Transverse colon (tissue), 4 donors: Measurements from ENCODE around the gene TRIM44. TPM values are rescaled to one million over a fixed set of nuclear protein-coding genes. Genes with fewer than 3 reads are reported as not detected.

Experiments
- DNase-seq: peaks from one replicate; pipeline ENCODE4 v3.0.0-alpha.2; 2019
- H3K27ac ChIP-seq, 4 donors: fragments of 200-600 bp; sonication (generic); 2 replicates each; pipeline ENCODE4 v1.5.1; 2016 to 2018; ENCODE audit warnings: inconsistent platforms in 4 of 4
- H3K27me3 ChIP-seq: fragments of 200-600 bp; sonication (generic); 2 replicates; pipeline ENCODE4 v1.5.1; 2017; ENCODE audit warnings: inconsistent platforms
- H3K36me3 ChIP-seq, 4 donors: fragments of 200-600 bp; sonication (generic); 2 replicates each; pipeline ENCODE4 v1.5.1; 2017 to 2019; ENCODE audit warnings: inconsistent platforms in 4 of 4
- H3K4me1 ChIP-seq, 4 donors: fragments of 200-600 bp; sonication (generic); 2 replicates each; pipeline ENCODE4 v1.5.1; 2017 to 2020; ENCODE audit warnings: inconsistent platforms in 4 of 4
- H3K4me3 ChIP-seq, 4 donors: fragments of 200-600 bp; sonication (generic); 1 replicate in 1 of 4; 2 replicates in 3 of 4; pipeline versions ENCODE4 v1.5.1 to v1.6.1; 2017 to 2019; ENCODE audit warnings: inconsistent platforms in 4 of 4
- H3K9me3 ChIP-seq, 2 donors: fragments of 200-600 bp; sonication (generic); 2 replicates each; pipeline ENCODE4 v1.5.1; 2017 to 2019; ENCODE audit warnings: inconsistent platforms in 2 of 2
- CTCF ChIP-seq, 5 experiments: fragments of 200-600 bp in 3 of 5; fragments of 450-650 bp in 2 of 5; sonication (generic) in 3 of 5; IDR thresholded peaks; 1 replicate in 2 of 5; 2 replicates in 3 of 5; pipeline ENCODE4 v1.5.1; 2016 to 2017; ENCODE audit warnings: antibody characterized with exemption in 5 of 5, inconsistent platforms in 3 of 5, mild to moderate bottlenecking in 2 of 5, moderate library complexity in 1 of 5
- EP300 ChIP-seq: sonication (generic); formaldehyde crosslinking; IDR thresholded peaks from one replicate; pipeline ENCODE4 v1.6.1; 2017; ENCODE audit warnings: antibody characterized with exemption, low read depth
- POLR2A ChIP-seq: fragments of 450-650 bp; IDR thresholded peaks from one replicate; pipeline ENCODE4 v1.6.1; 2016; ENCODE audit warnings: antibody characterized with exemption, mild to moderate bottlenecking, moderate library complexity
- POLR2AphosphoS5 ChIP-seq, 3 donors: sonication (generic); formaldehyde crosslinking; IDR thresholded peaks; one replicate each; pipeline ENCODE4 v1.6.1; 2016; ENCODE audit warnings: antibody characterized with exemption in 3 of 3
- WGBS, 2 donors: methylation state at CpG; one replicate each; pipeline ENCODE4 v1.1.5; 2018; ENCODE audit warnings: low coverage in 1 of 2; 5-methylcytosine and 5-hydroxymethylcytosine counted together
- in situ Hi-C, 4 donors: fragments of 200-750 bp; cut with MboI; loops; one replicate each; pipeline versions ENCODE4 v1.15.0 to v1.15.1; 2017; ENCODE audit warnings: low sequenced_read_pairs in 3 of 4, low pct_ligation_motif_present in 1 of 4, low pct_unique_long_range_greater_than_20kb in 1 of 4
- intact Hi-C: fragments of 100-400 bp; cut with DNase I; formaldehyde crosslinking; loops from one replicate; pipeline ENCODE4 v1.15.1; 2023; ENCODE audit warnings: low total_unique reads
- total RNA-seq, 4 donors: library from RNA; depleted of rRNA; stranded (reverse); fragments of >200 nt; gene quantifications; one replicate each; pipeline ENCODE4 v1.1.0, GENCODE V29; 2016

The TRIM44 gene
- total RNA-seq, 4 donors from 2014 or later = 17.9 to 93.9 (median 37.5) TPM

- 86 to 97% methylated on average over 4 of the region's 4 CpGs for WGBS, 2 donors
- in situ Hi-C loops (no loop called here), intact Hi-C loops (no loop called here)
- Histone ChIP-seq H3K27me3 (no peaks in the 10 kb centered on the region), H3K27ac (no peak overlapping the region), H3K4me1 (no peaks in the 10 kb centered on the region), H3K36me3 (peaks cover 0 to 11% (median 5%) of the 10 kb centered on the region in 4 donors), H3K4me3 (no peak overlapping the region), H3K9me3 (no peaks in the 10 kb centered on the region)
- no peak for DNase-seq
- no peak for TF ChIP-seq CTCF (IDR thresholded peaks at IDR 0.05)
- no peak for TF ChIP-seq EP300
- TF ChIP-seq POLR2AphosphoS5 (IDR thresholded peaks at IDR 0.05) = no peak
- no peak for TF ChIP-seq POLR2A
Observed at GRCh38 chr11:35740061-35740799, 77.7 kb downstream of the TRIM44 start.

- in situ Hi-C loops = no loop called here
- DNase-seq = no peak
- no peak for TF ChIP-seq EP300
- no peak for TF ChIP-seq POLR2A
- TF ChIP-seq POLR2AphosphoS5 (IDR thresholded peaks at IDR 0.05) = no peak
- TF ChIP-seq CTCF (IDR thresholded peaks at IDR 0.05) = no peak
- intact Hi-C loops = no loop called here
- Histone ChIP-seq H3K4me1 (peaks cover 0 to 6% (median 0%) of the 10 kb centered on the region in 4 donors), H3K27me3 (no peaks in the 10 kb centered on the region), H3K9me3 (no peaks in the 10 kb centered on the region), H3K4me3 (no peak overlapping the region), H3K36me3 (no peaks in the 10 kb centered on the region), H3K27ac (no peak overlapping the region)
- 97 to 100% methylated on average over 3 to 4 of the region's 4 CpGs for WGBS, 2 donors
Observed at GRCh38 chr11:35742707-35743454, 80.3 kb downstream of the TRIM44 start.

GRCh38 chr11:35746356-35747153 is 84.0 kb downstream of the TRIM44 start:
- H3K4me3 ChIP-seq = no peak overlapping the region
- peaks cover 3 to 7% (median 5%) of the 10 kb centered on the region in 4 donors for H3K4me1 ChIP-seq
- in situ Hi-C loops = no loop called here

More at GRCh38 chr11:35746356-35747153, 84.0 kb downstream of the TRIM44 start:
- no peak for TF ChIP-seq CTCF (IDR thresholded peaks at IDR 0.05)
- TF ChIP-seq EP300 = no peak
- no peak for TF ChIP-seq POLR2AphosphoS5 (IDR thresholded peaks at IDR 0.05)
- no peak for TF ChIP-seq POLR2A
- no peaks in the 10 kb centered on the region for H3K27me3 ChIP-seq
- no peaks in the 10 kb centered on the region for H3K9me3 ChIP-seq
- H3K36me3 ChIP-seq = no peaks in the 10 kb centered on the region
- WGBS, 2 donors = 87 to 97% methylated on average over 3 to 4 of the region's 4 CpGs
- intact Hi-C loops = no loop called here
- H3K27ac ChIP-seq = no peak overlapping the region
- DNase-seq = no peak
